Duodenal mucosa (tissue), 2 donors: Measurements from ENCODE around the gene RHOF.

Source experiments
- H3K27ac ChIP-seq: one replicate; pipeline ENCODE4 v1.7.0; 2013; ENCODE audit warnings: low read depth, low read length
- H3K27me3 ChIP-seq, 2 donors: one replicate each; pipeline ENCODE4 v1.7.0; 2013; ENCODE audit warnings: low read length in 2 of 2, control low read depth in 1 of 2; ENCODE audit not compliant: insufficient read depth in 2 of 2, control insufficient read depth in 1 of 2
- H3K36me3 ChIP-seq, 2 donors: one replicate each; pipeline ENCODE4 v1.7.0; 2013; ENCODE audit warnings: low read length in 2 of 2, control low read depth in 1 of 2; ENCODE audit not compliant: insufficient read depth in 2 of 2, control insufficient read depth in 1 of 2
- H3K4me1 ChIP-seq, 2 donors: one replicate each; pipeline ENCODE4 v1.7.0; 2013; ENCODE audit warnings: low read length in 2 of 2, control low read depth in 1 of 2; ENCODE audit not compliant: insufficient read depth in 2 of 2, control insufficient read depth in 1 of 2
- H3K4me3 ChIP-seq, 2 donors: one replicate each; pipeline ENCODE4 v1.7.0; 2013; ENCODE audit warnings: low read length in 2 of 2, low read depth in 1 of 2
- H3K9ac ChIP-seq, 2 donors: one replicate each; pipeline ENCODE4 v1.7.0; 2013; ENCODE audit warnings: low read length in 2 of 2, low read depth in 1 of 2
- H3K9me3 ChIP-seq, 2 donors: one replicate each; pipeline ENCODE4 v1.7.0; 2013; ENCODE audit warnings: low read length in 2 of 2, control low read depth in 1 of 2; ENCODE audit not compliant: control insufficient read depth in 1 of 2

RHOF gene

DNA sequence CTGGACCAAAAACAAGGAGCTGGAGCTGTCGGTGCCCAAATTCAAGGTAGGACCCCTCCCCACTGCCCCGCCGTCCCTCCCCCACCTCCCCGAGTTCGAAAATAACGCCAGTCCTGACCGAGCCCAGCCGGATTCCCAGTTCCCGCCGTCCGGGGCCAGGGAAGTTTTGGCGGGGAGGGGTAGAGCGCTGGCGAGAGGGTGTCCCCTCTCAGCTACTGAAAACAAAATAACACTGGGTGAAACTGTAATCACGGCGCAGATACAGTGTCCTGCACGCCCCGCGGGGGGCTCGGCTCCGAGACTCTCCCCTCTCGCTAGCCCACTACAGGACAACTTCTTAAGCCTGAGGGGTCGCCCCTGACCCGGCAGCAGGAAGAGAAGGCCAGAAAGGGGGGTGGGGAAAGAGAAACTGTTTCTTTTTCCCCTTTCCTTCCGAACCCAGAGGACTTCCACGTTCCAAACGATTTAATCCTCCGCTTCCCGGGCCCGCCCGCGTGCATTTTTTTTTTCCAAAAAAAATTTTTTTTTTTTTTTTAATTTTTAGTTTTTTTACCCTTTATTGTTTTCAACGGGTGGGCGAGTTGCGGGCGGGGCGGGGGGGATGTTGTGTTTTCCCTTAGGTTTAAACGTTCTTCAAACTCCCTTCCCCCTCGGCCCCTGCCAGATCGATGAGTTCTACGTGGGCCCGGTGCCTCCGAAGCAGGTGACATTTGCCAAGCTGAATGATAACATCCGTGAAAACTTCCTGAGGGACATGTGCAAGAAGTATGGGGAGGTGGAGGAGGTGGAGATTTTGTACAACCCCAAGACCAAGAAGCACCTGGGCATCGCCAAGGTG lies 11.9 kb upstream of the RHOF start:
- Histone ChIP-seq H3K4me1 (peaks cover 22 to 25% of the 10 kb centered on the region in 2 donors), H3K9me3 (no peaks in the 10 kb centered on the region), H3K9ac (peak overlapping the region; percentile 72 to 82), H3K4me3 (peak overlapping the region; percentile 83), H3K27me3 (no peaks in the 10 kb centered on the region), H3K27ac (peak overlapping the region; percentile 83), H3K36me3 (peaks cover 6 to 30% of the 10 kb centered on the region in 2 donors)

DNA sequence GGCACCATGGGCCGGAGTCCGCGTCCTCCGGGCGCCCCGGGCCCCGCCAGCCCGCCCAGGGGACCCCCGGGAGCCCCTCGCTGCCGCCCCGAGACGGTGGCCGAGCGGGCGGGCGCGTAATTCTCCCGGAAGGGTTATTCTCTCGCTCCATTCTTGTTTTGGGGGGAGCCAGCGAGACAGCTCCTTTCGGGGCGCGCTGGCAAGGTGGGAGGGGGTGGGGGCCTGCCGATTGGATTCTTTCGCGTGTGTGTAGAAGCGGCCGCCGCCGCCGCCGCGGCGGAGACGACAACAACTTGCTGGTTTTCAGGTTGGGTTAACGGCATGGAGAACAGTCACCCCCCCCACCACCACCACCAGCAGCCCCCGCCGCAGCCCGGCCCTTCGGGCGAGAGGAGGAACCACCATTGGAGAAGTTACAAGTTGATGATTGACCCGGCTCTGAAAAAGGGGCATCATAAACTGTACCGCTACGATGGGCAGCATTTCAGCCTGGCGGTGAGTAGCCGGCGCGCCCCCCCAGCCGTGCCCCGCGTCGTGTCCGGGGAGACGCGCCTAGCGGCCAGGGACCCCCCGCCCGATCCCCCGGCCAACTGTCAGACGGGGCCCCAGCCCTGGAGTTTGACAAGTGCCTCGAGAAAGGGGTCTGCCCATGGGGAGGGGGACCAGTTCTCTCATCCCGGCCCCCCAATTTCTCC lies 11.1 kb upstream of the RHOF start:
- peaks cover 21 to 25% of the 10 kb centered on the region in 2 donors for H3K4me1 ChIP-seq

DNA sequence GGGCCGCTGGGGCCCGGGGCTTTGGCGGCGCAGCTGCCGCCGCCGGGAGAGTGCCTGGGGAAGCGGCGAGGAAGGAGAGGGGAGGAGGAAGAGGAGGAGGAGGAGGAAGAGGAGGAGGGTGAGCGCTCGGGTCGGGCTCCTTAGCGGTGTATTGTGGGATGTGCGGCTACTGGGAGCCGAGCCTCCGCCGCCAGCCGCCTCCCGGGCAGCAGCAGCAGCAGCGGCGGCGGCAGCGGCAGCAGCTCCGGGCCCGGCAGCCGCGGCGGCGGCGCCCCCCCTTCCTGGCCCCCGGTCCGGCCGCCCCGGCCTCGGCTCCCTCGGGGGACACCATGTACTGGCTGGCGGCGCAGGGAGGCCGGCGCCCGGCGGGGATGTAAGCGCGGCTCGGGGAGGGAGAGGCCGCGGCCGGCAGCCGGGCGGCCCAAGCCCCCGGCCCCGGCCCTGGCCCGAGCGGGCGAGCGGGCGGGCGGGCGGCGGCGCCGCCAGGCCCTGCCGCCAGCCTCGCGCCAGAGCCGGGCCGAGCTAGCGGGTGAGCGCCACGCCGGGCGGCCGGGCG lies 10.5 kb upstream of the RHOF start, which contains the start of gene SETD1B:
Gene SETD1B (plus strand): TSS at position 149 of the 556 bp plus-strand sequence. CDS start 729 bp downstream, outside the sequence.
- peaks cover 6 to 15% of the 10 kb centered on the region in 2 donors for H3K36me3 ChIP-seq
- H3K4me1 ChIP-seq: peaks cover 26 to 29% of the 10 kb centered on the region in 2 donors
- H3K9ac ChIP-seq: peak within 1 kb of the TSS; percentile 85 to 98
- H3K9me3 ChIP-seq: no peaks in the 10 kb centered on the region
- H3K27ac ChIP-seq: peak within 1 kb of the TSS; percentile 100
- H3K27me3 ChIP-seq: no peaks in the 10 kb centered on the region
- H3K4me3 ChIP-seq: peak within 1 kb of the TSS; percentile 83 to 87

More for the DNA sequence above, 11.1 kb upstream of the RHOF start:
- peaks cover 6 to 21% of the 10 kb centered on the region in 2 donors for H3K36me3 ChIP-seq
- H3K9me3 ChIP-seq: no peaks in the 10 kb centered on the region
- no peaks in the 10 kb centered on the region for H3K27me3 ChIP-seq
- peak overlapping the region; percentile 54 to 82 for H3K9ac ChIP-seq
- peak overlapping the region; percentile 83 for H3K27ac ChIP-seq
- peak overlapping the region; percentile 75 to 83 for H3K4me3 ChIP-seq

DNA sequence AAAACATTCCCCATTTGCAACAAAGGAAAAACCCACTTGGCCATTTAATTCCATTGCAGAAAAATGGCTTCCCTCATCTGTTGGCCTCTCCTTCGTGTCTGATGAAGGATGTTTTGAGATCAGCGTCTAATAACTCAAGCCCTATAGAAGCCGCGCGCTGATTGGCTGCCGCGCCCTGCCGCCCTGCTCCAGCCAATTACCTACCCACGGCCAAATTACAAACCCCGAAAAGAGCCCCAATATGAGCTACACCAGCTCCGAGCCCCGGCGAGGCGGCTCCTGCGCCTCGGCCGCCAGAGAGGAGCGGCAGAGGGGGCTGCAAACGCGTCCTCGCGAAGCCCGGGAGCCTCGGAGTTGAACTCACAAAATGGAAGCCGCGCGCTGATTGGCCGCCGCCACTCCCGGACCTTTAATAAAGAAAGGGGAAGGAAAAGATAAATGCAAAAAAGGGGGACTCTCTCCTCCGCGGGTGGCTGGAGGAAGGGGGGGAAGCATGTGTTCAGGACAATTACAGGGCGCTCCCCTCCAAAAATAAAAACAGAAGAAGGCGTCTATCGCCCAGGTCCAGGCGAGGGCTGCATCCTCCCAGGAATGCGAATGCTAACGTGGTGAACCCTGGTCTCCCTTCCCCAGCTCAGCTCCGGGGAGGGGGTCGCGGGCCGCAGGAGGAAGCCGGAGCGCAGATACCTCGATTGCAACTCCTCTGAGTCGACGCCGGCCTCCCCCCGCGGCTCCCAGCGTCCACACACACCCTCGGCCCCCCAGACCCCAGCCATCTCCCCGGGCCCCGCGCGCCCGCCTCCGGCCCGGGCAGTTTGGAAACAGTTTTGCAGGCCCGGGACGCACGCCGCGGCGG lies 9.6 kb upstream of the RHOF start:
- Histone ChIP-seq H3K27ac (peak overlapping the region; percentile 100), H3K9ac (peak overlapping the region; percentile 98 to 99), H3K4me1 (peaks cover 35% of the 10 kb centered on the region in 2 donors)

DNA sequence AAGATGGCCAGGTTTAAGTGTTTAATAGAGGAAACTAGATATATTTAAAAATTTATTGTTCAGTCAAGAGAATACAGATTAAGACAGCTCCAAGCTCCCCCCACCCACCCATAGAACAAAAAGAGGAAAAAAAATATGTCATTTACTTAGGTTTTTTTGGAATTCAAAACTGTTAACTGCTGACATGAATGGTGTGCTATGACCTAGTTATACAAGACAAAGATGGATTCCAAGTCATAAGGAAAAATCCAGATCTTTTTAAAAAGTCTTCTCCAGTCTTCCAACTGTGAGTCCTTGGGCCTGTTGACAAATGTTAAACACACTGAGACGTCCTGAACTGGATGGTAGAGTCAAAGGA lies 9.0 kb upstream of the RHOF start:
- no peaks in the 10 kb centered on the region for H3K9me3 ChIP-seq
- no peaks in the 10 kb centered on the region for H3K27me3 ChIP-seq
- H3K4me3 ChIP-seq: peak overlapping the region; percentile 75 to 87
- H3K27ac ChIP-seq: peak overlapping the region; percentile 100
- H3K9ac ChIP-seq: peak overlapping the region; percentile 98 to 99
- peaks cover 4 to 8% of the 10 kb centered on the region in 2 donors for H3K36me3 ChIP-seq
- H3K4me1 ChIP-seq: peaks cover 37 to 39% of the 10 kb centered on the region in 2 donors

More for the DNA sequence above, 9.6 kb upstream of the RHOF start:
- H3K27me3 ChIP-seq: no peaks in the 10 kb centered on the region
- H3K4me3 ChIP-seq: peak overlapping the region; percentile 75 to 87
- H3K9me3 ChIP-seq: no peaks in the 10 kb centered on the region
- H3K36me3 ChIP-seq: peaks cover 2 to 14% of the 10 kb centered on the region in 2 donors

DNA sequence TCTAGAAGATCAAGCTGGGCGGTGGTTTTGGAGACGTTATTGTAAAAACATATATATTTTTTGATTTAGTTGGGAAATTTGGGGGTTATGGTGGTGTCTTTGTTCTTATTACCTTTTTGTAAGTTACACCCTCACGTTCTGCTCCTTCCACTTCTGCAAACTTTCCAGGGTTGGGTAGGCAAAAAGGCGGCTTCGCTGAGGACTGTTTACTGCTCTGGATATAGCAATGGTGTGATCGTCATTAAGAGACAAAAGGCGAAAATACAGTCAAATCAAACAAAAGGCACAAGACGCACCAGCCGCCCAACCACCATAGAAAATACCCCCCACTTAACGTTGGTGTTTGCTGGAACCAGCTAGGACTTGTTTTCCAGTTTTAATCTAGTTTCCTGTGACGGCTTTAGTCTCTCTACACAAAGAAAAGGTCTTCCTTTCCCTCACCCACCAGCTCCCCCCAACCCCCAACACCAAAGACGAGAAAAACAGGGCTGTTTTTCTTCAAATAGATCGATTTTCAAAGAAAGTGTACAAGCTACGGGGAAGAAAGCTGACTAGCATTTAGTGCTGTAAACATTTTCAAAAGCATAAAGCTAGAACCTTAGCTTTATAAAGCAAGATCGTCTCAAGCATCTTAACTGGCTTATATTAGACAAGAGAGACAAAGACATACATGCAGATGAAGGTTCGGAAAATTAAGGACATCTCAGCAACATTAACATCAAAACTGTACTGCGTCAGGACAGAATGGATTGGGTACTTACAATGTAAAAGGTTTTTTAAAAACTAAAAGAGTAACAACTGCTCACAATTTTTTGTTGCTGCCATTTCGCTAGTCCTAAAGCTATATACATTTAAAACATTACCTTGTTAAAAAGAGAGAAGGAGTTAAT lies 8.4 kb upstream of the RHOF start:
- H3K9me3 ChIP-seq: no peaks in the 10 kb centered on the region
- peaks cover 35% of the 10 kb centered on the region in 2 donors for H3K4me1 ChIP-seq

DNA sequence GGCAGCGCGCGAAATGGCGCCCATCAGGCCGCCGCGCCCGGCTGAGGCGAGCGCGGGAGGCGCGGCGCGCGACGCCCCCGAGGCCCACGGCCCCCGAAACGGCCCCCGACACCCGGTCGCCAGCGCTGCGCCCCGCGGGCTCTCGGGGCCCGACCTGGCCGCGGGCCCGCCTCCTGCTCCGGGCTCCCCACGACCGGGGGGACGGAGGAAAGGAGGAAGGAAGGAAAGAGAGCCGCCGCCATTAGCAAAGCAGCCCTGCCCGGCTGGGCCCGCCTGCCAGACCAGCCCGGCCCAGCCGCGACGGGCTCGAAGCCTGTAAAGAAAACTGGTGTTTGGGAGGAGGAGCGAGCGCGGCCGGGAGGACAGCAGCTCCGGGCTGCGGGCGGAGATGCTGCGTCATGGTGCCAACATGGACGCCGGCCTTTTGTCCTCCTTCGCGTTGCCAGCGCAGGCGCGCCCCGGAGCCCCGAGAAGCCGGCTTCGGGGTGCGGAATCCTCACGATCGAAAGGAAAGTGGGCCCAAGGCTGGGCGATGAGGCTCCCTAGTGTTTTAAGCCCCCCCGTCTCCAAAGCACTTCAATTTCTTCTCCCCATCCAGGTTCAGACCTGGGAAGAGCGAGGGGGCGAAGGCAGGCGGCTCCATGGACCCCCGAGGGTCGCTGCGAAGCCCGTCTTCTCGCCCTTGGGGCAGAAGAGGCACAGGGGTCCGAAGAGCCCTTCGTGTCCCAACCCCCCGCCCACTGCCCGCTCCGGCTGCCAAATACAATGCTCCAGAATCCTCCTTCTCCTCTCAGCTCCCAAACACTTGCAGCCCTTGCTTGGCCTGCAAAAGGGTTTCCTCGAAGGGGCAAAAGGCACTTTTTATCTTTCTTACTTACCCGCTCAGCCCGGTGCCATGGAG lies 7.5 kb upstream of the RHOF start:
- Histone ChIP-seq H3K4me1 (peaks cover 33% of the 10 kb centered on the region in 2 donors), H3K27me3 (no peaks in the 10 kb centered on the region), H3K9me3 (no peaks in the 10 kb centered on the region), H3K9ac (peak overlapping the region; percentile 98 to 99), H3K27ac (peak overlapping the region; percentile 100), H3K36me3 (peaks cover 4 to 6% of the 10 kb centered on the region in 2 donors), H3K4me3 (peak overlapping the region; percentile 75 to 87)

More for the DNA sequence above, 8.4 kb upstream of the RHOF start:
- Histone ChIP-seq H3K9ac (peak overlapping the region; percentile 98 to 99), H3K4me3 (peak overlapping the region; percentile 75 to 87), H3K27ac (peak overlapping the region; percentile 100), H3K27me3 (no peaks in the 10 kb centered on the region), H3K36me3 (peaks cover 4 to 6% of the 10 kb centered on the region in 2 donors)

DNA sequence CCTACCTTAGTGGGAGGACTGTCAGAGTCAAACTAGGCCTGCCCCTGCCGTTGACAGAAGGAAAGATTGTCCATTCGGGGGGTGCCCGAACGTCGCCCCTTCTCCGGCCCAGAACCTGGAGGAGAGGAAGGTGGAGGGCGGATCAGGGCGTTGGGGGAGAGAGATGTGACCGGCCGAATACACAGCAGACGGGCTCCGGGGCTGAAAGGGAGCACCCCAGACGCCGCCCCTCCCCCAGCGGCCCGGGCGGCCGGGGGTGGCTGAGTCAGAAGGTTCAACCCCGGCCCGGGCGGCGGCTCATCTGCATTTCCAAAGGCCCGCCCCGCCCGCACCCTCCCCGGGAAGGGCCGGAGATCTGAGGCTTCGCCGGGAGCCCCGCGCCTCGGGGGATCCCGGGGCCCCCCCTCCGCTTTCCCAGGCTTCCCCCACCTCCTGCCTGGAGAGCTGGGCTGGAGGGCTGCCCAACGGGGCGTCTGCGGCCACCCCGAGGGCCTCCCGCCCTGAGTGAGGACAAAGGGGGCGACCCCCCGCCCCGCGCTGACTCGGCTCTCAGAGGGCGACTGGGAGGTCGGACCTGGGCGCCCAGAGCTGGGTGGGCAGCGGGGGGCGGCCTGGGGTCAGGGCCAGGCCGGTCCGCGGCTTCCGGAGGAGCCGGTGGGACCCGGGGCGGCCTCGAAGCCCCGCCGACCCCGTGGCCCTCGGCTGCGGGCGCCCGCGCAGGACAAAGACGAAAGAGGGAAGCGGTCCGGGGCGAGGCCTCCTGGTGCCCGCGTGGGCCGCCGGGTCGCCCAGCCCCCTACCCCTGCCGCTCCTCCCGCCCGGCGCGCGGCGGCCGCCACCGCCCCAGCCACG lies 6.6 kb upstream of the RHOF start:
- H3K9ac ChIP-seq: peak overlapping the region; percentile 77 to 98

More for the DNA sequence above, 6.6 kb upstream of the RHOF start:
- Histone ChIP-seq H3K4me3 (peak overlapping the region; percentile 68 to 87), H3K4me1 (peaks cover 38% of the 10 kb centered on the region in 2 donors), H3K9me3 (no peaks in the 10 kb centered on the region), H3K27me3 (no peaks in the 10 kb centered on the region), H3K27ac (peak overlapping the region; percentile 100), H3K36me3 (peaks cover 6 to 7% of the 10 kb centered on the region in 2 donors)
